Keratinocyte (primary cell): ENCODE data around the gene VRTN. TPM values are rescaled to one million over a fixed set of nuclear protein-coding genes. Genes with fewer than 3 reads are reported as not detected.

Experiments used
- DNase-seq: peaks from one replicate; pipeline ENCODE4 v3.0.0-alpha.2; 2011; ENCODE audit warnings: low read depth, missing footprints, low spot score
- FAIRE-seq: peaks from 2 replicates; lab custom pipeline; 2011; peaks lifted over from hg19 to GRCh38; lab: Jason Lieb, UNC
- H2AFZ ChIP-seq: 2 replicates; pipeline ENCODE4 v1.6.0; 2012; ENCODE audit warnings: low read length, control low read depth, inconsistent platforms; ENCODE audit not compliant: control insufficient read depth
- H3K27ac ChIP-seq: 2 replicates; pipeline ENCODE4 v1.5.1; 2011; ENCODE audit warnings: low read length; ENCODE audit not compliant: control insufficient read depth, insufficient read depth
- H3K27me3 ChIP-seq: 3 replicates; pipeline ENCODE4 v1.6.0; 2011; ENCODE audit warnings: low read length; ENCODE audit not compliant: control insufficient read depth, insufficient read depth; ENCODE audit errors: extremely low read depth
- H3K36me3 ChIP-seq, 2 experiments: 2 replicates in 1 of 2; 3 replicates in 1 of 2; pipeline ENCODE4 v1.5.1; 2011; ENCODE audit warnings: low read length in 2 of 2, mild to moderate bottlenecking in 1 of 2; ENCODE audit not compliant: control insufficient read depth in 2 of 2, insufficient read depth in 2 of 2; ENCODE audit errors: extremely low read depth in 1 of 2
- H3K4me1 ChIP-seq: 3 replicates; pipeline ENCODE4 v1.5.1; 2011; ENCODE audit warnings: low read length; ENCODE audit not compliant: control insufficient read depth, insufficient read depth; ENCODE audit errors: extremely low read depth
- H3K4me2 ChIP-seq: 3 replicates; pipeline ENCODE4 v1.6.0; 2011; ENCODE audit warnings: low read depth, low read length; ENCODE audit not compliant: control insufficient read depth, insufficient read depth; ENCODE audit errors: extremely low read depth
- H3K4me3 ChIP-seq, 3 experiments: fragments of 200-600 bp in 1 of 3; sonication (generic) in 1 of 3; 2 replicates in 2 of 3; 3 replicates in 1 of 3; pipeline ENCODE4 v1.5.1; 2011 to 2016; ENCODE audit warnings: low read length in 3 of 3, mild to moderate bottlenecking in 3 of 3, control low read depth in 2 of 3, inconsistent platforms in 1 of 3, low read depth in 1 of 3, mixed read lengths in 1 of 3, mixed run types in 1 of 3, moderate library complexity in 1 of 3; ENCODE audit not compliant: control insufficient read depth in 2 of 3, insufficient read depth in 2 of 3; ENCODE audit errors: extremely low read depth in 1 of 3
- H3K79me2 ChIP-seq: 2 replicates; pipeline ENCODE4 v1.6.0; 2012; ENCODE audit warnings: low read length; ENCODE audit not compliant: control insufficient read depth, insufficient read depth
- H3K9ac ChIP-seq: 3 replicates; pipeline ENCODE4 v1.6.0; 2011; ENCODE audit warnings: low read length; ENCODE audit not compliant: control insufficient read depth, insufficient read depth; ENCODE audit errors: extremely low read depth
- H3K9me1 ChIP-seq: 3 replicates; pipeline ENCODE4 v1.6.0; 2011; ENCODE audit warnings: low read length; ENCODE audit not compliant: control insufficient read depth, insufficient read depth; ENCODE audit errors: extremely low read depth
- H3K9me3 ChIP-seq: 2 replicates; pipeline ENCODE4 v1.5.1; 2012; ENCODE audit warnings: low read depth, low read length; ENCODE audit not compliant: control insufficient read depth
- H4K20me1 ChIP-seq: 3 replicates; pipeline ENCODE4 v1.6.0; 2011; ENCODE audit warnings: low read length; ENCODE audit not compliant: control insufficient read depth, insufficient read depth; ENCODE audit errors: extremely low read depth
- EZH2 ChIP-seq: IDR thresholded peaks from one replicate; pipeline ENCODE4 v1.6.1; 2012; ENCODE audit warnings: inconsistent platforms, mild to moderate bottlenecking, low read length, moderate library complexity
- dilution Hi-C: fragments of 300-500 bp; cut with MboI; formaldehyde crosslinking; loops from one replicate; pipeline ENCODE4 v1.7.0; 2020; ENCODE audit warnings: low sequenced_read_pairs; ENCODE audit not compliant: extremely low pct_ligation_motif_present
- polyA plus RNA-seq, 5 experiments: library from polyadenylated mRNA; depleted of rRNA in 3 of 5; stranded (reverse) in 3 of 5; stranded (forward) in 1 of 5; unstranded in 1 of 5; fragments of >200 nt; gene quantifications; 1 replicate in 1 of 5; 2 replicates in 3 of 5; 3 replicates in 1 of 5; pipeline versions ENCODE4 v1.2.1 to v1.2.3, GENCODE V29; 2011 to 2012; ENCODE audit warnings: missing spikeins in 2 of 5, low read depth in 1 of 5, low replicate concordance in 1 of 5
- TF ChIP-seq, protein P1 (sequence below), 3 experiments: IDR thresholded peaks in 1 of 3; conservative IDR thresholded peaks in 1 of 3; optimal IDR thresholded peaks in 1 of 3; 2 replicates in 2 of 3; 3 replicates in 1 of 3; pipeline versions ENCODE3 to v1.5.1; 2011; ENCODE audit warnings: low read length in 3 of 3, mild to moderate bottlenecking in 3 of 3, moderate library complexity in 2 of 3, control low read depth in 1 of 3, inconsistent platforms in 1 of 3; ENCODE audit not compliant: insufficient read depth in 2 of 3; ENCODE audit errors: extremely low read depth in 1 of 3

The VRTN gene
- polyA plus RNA-seq, 1 donor (not counting 4 experiments of a cell fraction or from before 2014, with no cell fraction given): not detected

DNA sequence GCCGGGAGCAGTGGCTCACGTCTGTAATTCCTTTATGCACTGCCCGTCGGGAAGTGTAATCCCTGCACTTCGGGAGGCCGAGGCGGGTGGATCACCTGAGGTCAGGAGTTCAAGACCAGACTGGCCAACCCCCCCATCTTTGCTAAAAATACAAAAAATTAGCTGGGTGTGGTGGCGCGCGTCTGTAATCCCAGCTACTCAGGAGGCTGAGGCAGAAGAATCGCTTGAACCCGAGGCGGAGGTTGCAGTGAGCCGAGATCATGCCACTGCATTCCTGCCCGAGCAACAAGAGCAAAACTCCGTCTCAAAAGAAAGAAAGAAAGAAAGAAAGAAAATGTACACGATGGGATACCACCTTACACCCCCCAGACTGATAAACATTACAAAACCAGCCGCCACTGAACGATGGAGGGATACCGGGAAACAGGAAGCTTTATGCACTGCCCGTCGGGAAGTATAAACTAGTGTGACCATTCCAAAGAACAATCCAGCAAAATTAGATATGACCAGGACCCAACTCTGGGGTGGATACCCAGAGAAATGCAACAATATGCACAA lies 46.6 kb upstream of the VRTN start:
- H3K36me3 ChIP-seq: peaks cover 3 to 8% of the 10 kb centered on the region in 2 experiments
- peak overlapping the region; percentile 50 for H3K27ac ChIP-seq
- H3K4me3 ChIP-seq: peak overlapping the region; percentile 88 to 99 (median 95)
- H3K79me2 ChIP-seq: peaks cover 16% of the 10 kb centered on the region
- no peaks in the 10 kb centered on the region for H3K9me1 ChIP-seq
- peak overlapping the region; percentile 97 for H3K4me2 ChIP-seq
- dilution Hi-C loops: no loop called here
- no peaks in the 10 kb centered on the region for H4K20me1 ChIP-seq
- DNase-seq (no peak), FAIRE-seq (no peak)
- H2AFZ ChIP-seq: peak overlapping the region; percentile 92
- peak overlapping the region; percentile 80 for H3K9ac ChIP-seq
- no peaks in the 10 kb centered on the region for H3K9me3 ChIP-seq
- H3K27me3 ChIP-seq: no peaks in the 10 kb centered on the region
- TF ChIP-seq, protein P1, sequence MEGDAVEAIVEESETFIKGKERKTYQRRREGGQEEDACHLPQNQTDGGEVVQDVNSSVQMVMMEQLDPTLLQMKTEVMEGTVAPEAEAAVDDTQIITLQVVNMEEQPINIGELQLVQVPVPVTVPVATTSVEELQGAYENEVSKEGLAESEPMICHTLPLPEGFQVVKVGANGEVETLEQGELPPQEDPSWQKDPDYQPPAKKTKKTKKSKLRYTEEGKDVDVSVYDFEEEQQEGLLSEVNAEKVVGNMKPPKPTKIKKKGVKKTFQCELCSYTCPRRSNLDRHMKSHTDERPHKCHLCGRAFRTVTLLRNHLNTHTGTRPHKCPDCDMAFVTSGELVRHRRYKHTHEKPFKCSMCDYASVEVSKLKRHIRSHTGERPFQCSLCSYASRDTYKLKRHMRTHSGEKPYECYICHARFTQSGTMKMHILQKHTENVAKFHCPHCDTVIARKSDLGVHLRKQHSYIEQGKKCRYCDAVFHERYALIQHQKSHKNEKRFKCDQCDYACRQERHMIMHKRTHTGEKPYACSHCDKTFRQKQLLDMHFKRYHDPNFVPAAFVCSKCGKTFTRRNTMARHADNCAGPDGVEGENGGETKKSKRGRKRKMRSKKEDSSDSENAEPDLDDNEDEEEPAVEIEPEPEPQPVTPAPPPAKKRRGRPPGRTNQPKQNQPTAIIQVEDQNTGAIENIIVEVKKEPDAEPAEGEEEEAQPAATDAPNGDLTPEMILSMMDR (optimal IDR thresholded peaks at IDR 0.05 in 1 of 3, IDR thresholded peaks at IDR 0.05 in 1 of 3, conservative IDR thresholded peaks at IDR 0.05 in 1 of 3; ENCODE audit: extremely low read depth in 1 of 3, insufficient read depth in 2 of 3, low read length in 3 of 3): no peak
- no peak for TF ChIP-seq EZH2
- H3K4me1 ChIP-seq: peaks cover 8% of the 10 kb centered on the region

DNA sequence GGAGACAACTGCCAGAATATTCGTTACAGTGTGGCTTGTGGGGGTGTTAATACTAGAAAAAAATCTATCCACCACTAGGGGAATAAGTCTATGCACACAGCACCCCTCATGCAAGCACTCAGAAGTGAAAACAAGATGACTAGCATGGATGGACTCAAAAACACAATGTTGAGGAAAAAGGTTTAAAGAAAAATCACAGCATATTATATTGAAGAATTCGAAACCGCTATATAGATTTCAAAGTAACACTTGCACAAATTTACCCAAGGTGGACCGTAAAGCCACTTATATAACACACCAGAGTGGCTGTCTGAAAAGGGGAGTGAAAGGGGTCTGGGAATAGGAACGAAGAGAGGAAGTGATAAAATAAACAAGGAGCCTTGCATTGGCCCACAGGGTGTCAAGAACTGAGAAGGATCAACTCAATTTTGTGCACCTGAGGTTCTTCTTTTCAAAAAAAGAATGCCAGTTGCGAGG lies 46.1 kb upstream of the VRTN start:
- no peak for DNase-seq
- no peaks in the 10 kb centered on the region for H3K9me3 ChIP-seq
- H3K4me3 ChIP-seq: peak overlapping the region; percentile 88 to 99 (median 95)
- H3K4me2 ChIP-seq: peak overlapping the region; percentile 97
- H4K20me1 ChIP-seq: no peaks in the 10 kb centered on the region
- H3K4me1 ChIP-seq: peaks cover 8% of the 10 kb centered on the region
- no peak for FAIRE-seq
- H3K27ac ChIP-seq: peak overlapping the region; percentile 50
- H3K9ac ChIP-seq: peak overlapping the region; percentile 80
- H3K36me3 ChIP-seq: peaks cover 3 to 8% of the 10 kb centered on the region in 2 experiments
- no peak for TF ChIP-seq EZH2
- TF ChIP-seq, protein P1 (optimal IDR thresholded peaks at IDR 0.05 in 1 of 3, IDR thresholded peaks at IDR 0.05 in 1 of 3, conservative IDR thresholded peaks at IDR 0.05 in 1 of 3; ENCODE audit: extremely low read depth in 1 of 3, insufficient read depth in 2 of 3, low read length in 3 of 3): peak in 2 of 3 experiments; percentile 38 to 57
- no peaks in the 10 kb centered on the region for H3K9me1 ChIP-seq
- no peaks in the 10 kb centered on the region for H3K27me3 ChIP-seq
- H2AFZ ChIP-seq: peak overlapping the region; percentile 92
- H3K79me2 ChIP-seq: peaks cover 16% of the 10 kb centered on the region
- dilution Hi-C loops: no loop called here
